ENCODE data around the gene ANXA11.

ANXA11 gene

GRCh38 chr10:80154626-80154977 is 50.7 kb downstream of the ANXA11 start:
- Histone ChIP-seq H3K27ac (replicated peaks; ENCODE audit: low read length) (no peak overlapping the region), H2BK5ac (ENCODE audit: low read length) (no peak overlapping the region), H4K8ac (ENCODE audit: low read depth, low read length) (no peak overlapping the region), H2BK120ac (ENCODE audit: low read depth, low read length) (no peak overlapping the region), H3K4me2 (ENCODE audit: insufficient read depth, low read length, poor library complexity, severe bottlenecking) (no peak overlapping the region), H3K27me3 (ENCODE audit: control insufficient read depth in 3 of 3, insufficient read depth in 3 of 3, low read depth in 1 of 3, low read length in 3 of 3) (no peaks in the 10 kb centered on the region), H3K14ac (ENCODE audit: low read length) (no peak overlapping the region), H3K9me3 (replicated peaks in 1 of 2; ENCODE audit: control insufficient read depth in 2 of 2, insufficient read depth in 1 of 2, low read depth in 1 of 2, low read length in 2 of 2) (no peaks in the 10 kb centered on the region), H3K9ac (ENCODE audit: low read depth, low read length, poor library complexity) (no peak overlapping the region), H3K23ac (ENCODE audit: low read depth, low read length, poor library complexity) (no peak overlapping the region), H3K18ac (ENCODE audit: low read length) (no peak overlapping the region), H2AFZ (ENCODE audit: low read length) (no peak overlapping the region), H3K79me1 (ENCODE audit: low read depth, low read length) (no peaks in the 10 kb centered on the region), H3K4me1 (ENCODE audit: control insufficient read depth in 2 of 2, insufficient read depth in 1 of 2, low read depth in 1 of 2, low read length in 2 of 2) (peaks cover 2 to 4% of the 10 kb centered on the region in 2 donors), H3K4me3 (ENCODE audit: low read length in 2 of 2) (no peak overlapping the region), H2BK15ac (ENCODE audit: low read length) (no peak overlapping the region), H2AK5ac (ENCODE audit: low read depth, low read length) (no peak overlapping the region), H4K91ac (ENCODE audit: low read depth, low read length, poor library complexity) (no peak overlapping the region), H3K36me3 (replicated peaks in 1 of 2; ENCODE audit: control insufficient read depth in 2 of 2, insufficient read depth in 2 of 2, low read length in 2 of 2) (no peaks in the 10 kb centered on the region), H2BK12ac (ENCODE audit: low read length) (no peak overlapping the region), H3K4ac (ENCODE audit: low read length) (no peak overlapping the region)
- no peak for DNase-seq (ENCODE audit: low spot score)
- no CpG with 5 or more reads among the region's 5 CpGs for WGBS, 2 donors (ENCODE audit: extremely low coverage in 2 of 2, insufficient read length in 2 of 2, insufficient replicate concordance in 1 of 2)

GRCh38 chr10:80153460-80153859 is 51.9 kb downstream of the ANXA11 start:
- H4K8ac ChIP-seq (ENCODE audit: low read depth, low read length): no peak overlapping the region
- no peak overlapping the region for H3K4me2 ChIP-seq (ENCODE audit: insufficient read depth, low read length, poor library complexity, severe bottlenecking)
- no peak overlapping the region for H3K27ac ChIP-seq (replicated peaks; ENCODE audit: low read length)
- H3K9ac ChIP-seq (ENCODE audit: low read depth, low read length, poor library complexity): no peak overlapping the region
- H2BK120ac ChIP-seq (ENCODE audit: low read depth, low read length): no peak overlapping the region
- no peak overlapping the region for H3K4me3 ChIP-seq (ENCODE audit: low read length in 2 of 2)
- no peaks in the 10 kb centered on the region for H3K79me1 ChIP-seq (ENCODE audit: low read depth, low read length)
- peaks cover 2 to 4% of the 10 kb centered on the region in 2 donors for H3K4me1 ChIP-seq (ENCODE audit: control insufficient read depth in 2 of 2, insufficient read depth in 1 of 2, low read depth in 1 of 2, low read length in 2 of 2)
- H2AK5ac ChIP-seq (ENCODE audit: low read depth, low read length): no peak overlapping the region
- H3K23ac ChIP-seq (ENCODE audit: low read depth, low read length, poor library complexity): no peak overlapping the region
- H3K27me3 ChIP-seq (ENCODE audit: control insufficient read depth in 3 of 3, insufficient read depth in 3 of 3, low read depth in 1 of 3, low read length in 3 of 3): no peaks in the 10 kb centered on the region
- no peaks in the 10 kb centered on the region for H3K36me3 ChIP-seq (replicated peaks in 1 of 2; ENCODE audit: control insufficient read depth in 2 of 2, insufficient read depth in 2 of 2, low read length in 2 of 2)
- H4K91ac ChIP-seq (ENCODE audit: low read depth, low read length, poor library complexity): no peak overlapping the region
- no peak overlapping the region for H3K4ac ChIP-seq (ENCODE audit: low read length)
- H3K18ac ChIP-seq (ENCODE audit: low read length): peak overlapping the region; percentile 3
- no peak overlapping the region for H3K14ac ChIP-seq (ENCODE audit: low read length)
- WGBS, 2 donors (ENCODE audit: extremely low coverage in 2 of 2, insufficient read length in 2 of 2, insufficient replicate concordance in 1 of 2): no CpG with 5 or more reads among the region's 3 CpGs
- H3K9me3 ChIP-seq (replicated peaks in 1 of 2; ENCODE audit: control insufficient read depth in 2 of 2, insufficient read depth in 1 of 2, low read depth in 1 of 2, low read length in 2 of 2): no peaks in the 10 kb centered on the region
- H2BK5ac ChIP-seq (ENCODE audit: low read length): no peak overlapping the region
- no peak overlapping the region for H2BK15ac ChIP-seq (ENCODE audit: low read length)
- no peak for DNase-seq (ENCODE audit: low spot score)
- no peak overlapping the region for H2BK12ac ChIP-seq (ENCODE audit: low read length)
- H2AFZ ChIP-seq (ENCODE audit: low read length): no peak overlapping the region

GRCh38 chr10:80152820-80153219 is 52.5 kb downstream of the ANXA11 start:
- Histone ChIP-seq H3K9me3 (replicated peaks in 1 of 2; ENCODE audit: control insufficient read depth in 2 of 2, insufficient read depth in 1 of 2, low read depth in 1 of 2, low read length in 2 of 2) (no peaks in the 10 kb centered on the region), H3K18ac (ENCODE audit: low read length) (no peak overlapping the region), H3K14ac (ENCODE audit: low read length) (no peak overlapping the region), H4K91ac (ENCODE audit: low read depth, low read length, poor library complexity) (no peak overlapping the region), H3K23ac (ENCODE audit: low read depth, low read length, poor library complexity) (no peak overlapping the region), H3K36me3 (replicated peaks in 1 of 2; ENCODE audit: control insufficient read depth in 2 of 2, insufficient read depth in 2 of 2, low read length in 2 of 2) (no peaks in the 10 kb centered on the region), H3K9ac (ENCODE audit: low read depth, low read length, poor library complexity) (peak overlapping the region; percentile 9), H2BK120ac (ENCODE audit: low read depth, low read length) (no peak overlapping the region), H3K27ac (replicated peaks; ENCODE audit: low read length) (no peak overlapping the region), H2BK12ac (ENCODE audit: low read length) (no peak overlapping the region), H3K4me2 (ENCODE audit: insufficient read depth, low read length, poor library complexity, severe bottlenecking) (no peak overlapping the region), H3K79me1 (ENCODE audit: low read depth, low read length) (no peaks in the 10 kb centered on the region), H3K4me1 (ENCODE audit: control insufficient read depth in 2 of 2, insufficient read depth in 1 of 2, low read depth in 1 of 2, low read length in 2 of 2) (peaks cover 0 to 4% of the 10 kb centered on the region in 2 donors), H4K8ac (ENCODE audit: low read depth, low read length) (peak overlapping the region; percentile 83), H3K4ac (ENCODE audit: low read length) (no peak overlapping the region), H2BK15ac (ENCODE audit: low read length) (no peak overlapping the region), H3K27me3 (ENCODE audit: control insufficient read depth in 3 of 3, insufficient read depth in 3 of 3, low read depth in 1 of 3, low read length in 3 of 3) (no peaks in the 10 kb centered on the region), H2BK5ac (ENCODE audit: low read length) (no peak overlapping the region), H2AFZ (ENCODE audit: low read length) (no peak overlapping the region), H2AK5ac (ENCODE audit: low read depth, low read length) (no peak overlapping the region), H3K4me3 (ENCODE audit: low read length in 2 of 2) (no peak overlapping the region)
- WGBS, 2 donors (ENCODE audit: extremely low coverage in 2 of 2, insufficient read length in 2 of 2, insufficient replicate concordance in 1 of 2): no CpG with 5 or more reads among the region's 6 CpGs
- DNase-seq (ENCODE audit: low spot score): no peak

GRCh38 chr10:80150172-80150571 is 55.2 kb downstream of the ANXA11 start:
- Histone ChIP-seq H3K4me3 (ENCODE audit: low read length in 2 of 2) (no peak overlapping the region), H3K79me1 (ENCODE audit: low read depth, low read length) (no peaks in the 10 kb centered on the region), H3K4me2 (ENCODE audit: insufficient read depth, low read length, poor library complexity, severe bottlenecking) (no peak overlapping the region), H4K8ac (ENCODE audit: low read depth, low read length) (no peak overlapping the region), H3K14ac (ENCODE audit: low read length) (no peak overlapping the region), H2BK5ac (ENCODE audit: low read length) (no peak overlapping the region), H3K9me3 (replicated peaks in 1 of 2; ENCODE audit: control insufficient read depth in 2 of 2, insufficient read depth in 1 of 2, low read depth in 1 of 2, low read length in 2 of 2) (no peaks in the 10 kb centered on the region), H3K18ac (ENCODE audit: low read length) (no peak overlapping the region), H3K36me3 (replicated peaks in 1 of 2; ENCODE audit: control insufficient read depth in 2 of 2, insufficient read depth in 2 of 2, low read length in 2 of 2) (no peaks in the 10 kb centered on the region), H2AK5ac (ENCODE audit: low read depth, low read length) (no peak overlapping the region), H2BK15ac (ENCODE audit: low read length) (no peak overlapping the region), H3K23ac (ENCODE audit: low read depth, low read length, poor library complexity) (no peak overlapping the region), H3K9ac (ENCODE audit: low read depth, low read length, poor library complexity) (no peak overlapping the region), H2BK120ac (ENCODE audit: low read depth, low read length) (no peak overlapping the region), H3K4me1 (ENCODE audit: control insufficient read depth in 2 of 2, insufficient read depth in 1 of 2, low read depth in 1 of 2, low read length in 2 of 2) (peaks cover 0 to 2% of the 10 kb centered on the region in 2 donors), H3K27ac (replicated peaks; ENCODE audit: low read length) (no peak overlapping the region), H3K4ac (ENCODE audit: low read length) (no peak overlapping the region), H2BK12ac (ENCODE audit: low read length) (no peak overlapping the region), H2AFZ (ENCODE audit: low read length) (no peak overlapping the region), H4K91ac (ENCODE audit: low read depth, low read length, poor library complexity) (no peak overlapping the region), H3K27me3 (ENCODE audit: control insufficient read depth in 3 of 3, insufficient read depth in 3 of 3, low read depth in 1 of 3, low read length in 3 of 3) (no peaks in the 10 kb centered on the region)
- no peak for DNase-seq (ENCODE audit: low spot score)
- WGBS, 2 donors (ENCODE audit: extremely low coverage in 2 of 2, insufficient read length in 2 of 2, insufficient replicate concordance in 1 of 2): no CpG with 5 or more reads among the region's 2 CpGs

Data from neuronal stem cell (in vitro differentiated cells).